Endothelial cell of umbilical vein (primary cell): ENCODE data around the gene CPNE2.
"Not testable (repeated sequence)": the region's sequence is repeated elsewhere in the genome, so short reads cannot be mapped to it uniquely, and the experiment has no call there.

Experiments
- EZH2 ChIP-seq: IDR thresholded peaks from 2 replicates; pipeline ENCODE4 v1.6.1; 2012; ENCODE audit warnings: borderline replicate concordance, low read depth, mild to moderate bottlenecking, moderate library complexity, low read length, inconsistent platforms; ENCODE audit not compliant: severe bottlenecking
- FOS ChIP-seq: IDR thresholded peaks from 2 replicates; pipeline ENCODE4 v1.6.1; 2011; ENCODE audit warnings: mild to moderate bottlenecking, low read length, moderate library complexity, borderline replicate concordance; ENCODE audit not compliant: insufficient read depth
- GATA2 ChIP-seq: IDR thresholded peaks from 2 replicates; pipeline ENCODE4 v1.7.0; 2011; ENCODE audit warnings: low read depth, mild to moderate bottlenecking, moderate library complexity, mixed read lengths, low read length; ENCODE audit not compliant: insufficient read length, insufficient read depth
- MYC ChIP-seq: IDR thresholded peaks from one replicate; pipeline ENCODE4 v1.6.1; 2011; ENCODE audit warnings: mild to moderate bottlenecking, low read depth, low read length
- POLR2A ChIP-seq: IDR thresholded peaks from 2 replicates; pipeline ENCODE4 v1.6.1; 2012; ENCODE audit warnings: low read depth, mild to moderate bottlenecking, control low read depth, low read length
- POLR2AphosphoS5 ChIP-seq: IDR thresholded peaks from 2 replicates; pipeline ENCODE4 v1.6.1; 2012; ENCODE audit warnings: low read depth, mild to moderate bottlenecking, control low read depth, low read length, moderate library complexity; ENCODE audit not compliant: insufficient read depth
- TF ChIP-seq, protein P1 (sequence below): IDR thresholded peaks from 2 replicates; pipeline ENCODE4 v1.6.1; 2011; ENCODE audit not compliant: insufficient read depth, insufficient read length
- TF ChIP-seq, protein P2 (sequence below), 2 donors: IDR thresholded peaks; 1 replicate in 1 of 2; 2 replicates in 1 of 2; pipeline ENCODE4 v1.5.1; 2011; ENCODE audit warnings: low read length in 2 of 2, mild to moderate bottlenecking in 2 of 2, moderate library complexity in 2 of 2, control low read depth in 1 of 2, inconsistent platforms in 1 of 2, low read depth in 1 of 2; ENCODE audit not compliant: insufficient read depth in 1 of 2; ENCODE audit errors: extremely low read depth in 1 of 2

DNA sequence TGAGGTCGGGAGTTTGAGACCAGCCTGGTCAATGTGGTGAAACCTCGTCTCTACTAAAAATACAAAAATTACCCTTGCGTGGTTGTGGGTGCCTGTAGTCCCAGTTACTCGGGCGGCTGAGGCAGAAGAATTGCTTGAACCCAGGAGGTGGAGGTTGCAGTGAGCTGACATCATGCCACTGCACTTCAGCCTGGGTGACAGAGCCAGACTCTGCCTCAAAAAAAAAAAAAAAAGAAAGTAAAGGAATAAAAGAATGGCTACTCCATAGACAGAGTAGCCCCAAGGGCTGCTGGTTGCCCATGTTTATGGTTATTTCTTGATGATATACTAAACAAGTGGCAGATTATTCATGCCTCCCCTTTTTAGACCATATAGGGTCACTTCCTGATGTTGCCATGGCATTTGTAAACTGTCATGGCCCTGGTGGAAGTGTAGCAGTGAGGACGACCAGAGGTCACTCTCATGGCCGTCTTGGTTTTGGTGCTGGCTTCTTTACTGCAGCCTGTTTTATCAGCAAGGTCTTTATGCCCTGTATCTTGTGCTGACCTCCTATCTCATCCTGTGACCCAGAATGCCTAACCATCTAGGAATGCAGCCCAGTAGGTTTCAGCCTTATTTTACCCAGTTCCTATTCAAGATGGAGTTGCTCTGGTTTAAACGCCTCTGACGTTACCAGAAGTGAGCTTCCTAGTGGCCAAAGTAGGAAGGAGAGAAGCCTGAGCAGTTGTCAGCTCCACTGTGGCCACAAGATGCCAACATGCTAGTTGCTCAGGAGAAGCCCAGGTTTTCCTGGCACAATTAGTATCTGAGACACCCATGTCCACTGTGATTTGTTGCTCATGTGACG lies 17.1 kb downstream of the CPNE2 start:
- TF ChIP-seq, protein P1, sequence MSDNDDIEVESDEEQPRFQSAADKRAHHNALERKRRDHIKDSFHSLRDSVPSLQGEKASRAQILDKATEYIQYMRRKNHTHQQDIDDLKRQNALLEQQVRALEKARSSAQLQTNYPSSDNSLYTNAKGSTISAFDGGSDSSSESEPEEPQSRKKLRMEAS, result not testable (repeated sequence)
- not testable (repeated sequence) for TF ChIP-seq POLR2A, POLR2AphosphoS5, MYC, EZH2, FOS, GATA2
- TF ChIP-seq, protein P2, sequence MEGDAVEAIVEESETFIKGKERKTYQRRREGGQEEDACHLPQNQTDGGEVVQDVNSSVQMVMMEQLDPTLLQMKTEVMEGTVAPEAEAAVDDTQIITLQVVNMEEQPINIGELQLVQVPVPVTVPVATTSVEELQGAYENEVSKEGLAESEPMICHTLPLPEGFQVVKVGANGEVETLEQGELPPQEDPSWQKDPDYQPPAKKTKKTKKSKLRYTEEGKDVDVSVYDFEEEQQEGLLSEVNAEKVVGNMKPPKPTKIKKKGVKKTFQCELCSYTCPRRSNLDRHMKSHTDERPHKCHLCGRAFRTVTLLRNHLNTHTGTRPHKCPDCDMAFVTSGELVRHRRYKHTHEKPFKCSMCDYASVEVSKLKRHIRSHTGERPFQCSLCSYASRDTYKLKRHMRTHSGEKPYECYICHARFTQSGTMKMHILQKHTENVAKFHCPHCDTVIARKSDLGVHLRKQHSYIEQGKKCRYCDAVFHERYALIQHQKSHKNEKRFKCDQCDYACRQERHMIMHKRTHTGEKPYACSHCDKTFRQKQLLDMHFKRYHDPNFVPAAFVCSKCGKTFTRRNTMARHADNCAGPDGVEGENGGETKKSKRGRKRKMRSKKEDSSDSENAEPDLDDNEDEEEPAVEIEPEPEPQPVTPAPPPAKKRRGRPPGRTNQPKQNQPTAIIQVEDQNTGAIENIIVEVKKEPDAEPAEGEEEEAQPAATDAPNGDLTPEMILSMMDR (IDR thresholded peaks at IDR 0.05; ENCODE audit: extremely low read depth in 1 of 2, insufficient read depth in 1 of 2, low read depth in 1 of 2, low read length in 2 of 2), result not testable (repeated sequence)
